ENCODE measurements around the gene GEMIN7.

The GEMIN7 gene

DNA sequence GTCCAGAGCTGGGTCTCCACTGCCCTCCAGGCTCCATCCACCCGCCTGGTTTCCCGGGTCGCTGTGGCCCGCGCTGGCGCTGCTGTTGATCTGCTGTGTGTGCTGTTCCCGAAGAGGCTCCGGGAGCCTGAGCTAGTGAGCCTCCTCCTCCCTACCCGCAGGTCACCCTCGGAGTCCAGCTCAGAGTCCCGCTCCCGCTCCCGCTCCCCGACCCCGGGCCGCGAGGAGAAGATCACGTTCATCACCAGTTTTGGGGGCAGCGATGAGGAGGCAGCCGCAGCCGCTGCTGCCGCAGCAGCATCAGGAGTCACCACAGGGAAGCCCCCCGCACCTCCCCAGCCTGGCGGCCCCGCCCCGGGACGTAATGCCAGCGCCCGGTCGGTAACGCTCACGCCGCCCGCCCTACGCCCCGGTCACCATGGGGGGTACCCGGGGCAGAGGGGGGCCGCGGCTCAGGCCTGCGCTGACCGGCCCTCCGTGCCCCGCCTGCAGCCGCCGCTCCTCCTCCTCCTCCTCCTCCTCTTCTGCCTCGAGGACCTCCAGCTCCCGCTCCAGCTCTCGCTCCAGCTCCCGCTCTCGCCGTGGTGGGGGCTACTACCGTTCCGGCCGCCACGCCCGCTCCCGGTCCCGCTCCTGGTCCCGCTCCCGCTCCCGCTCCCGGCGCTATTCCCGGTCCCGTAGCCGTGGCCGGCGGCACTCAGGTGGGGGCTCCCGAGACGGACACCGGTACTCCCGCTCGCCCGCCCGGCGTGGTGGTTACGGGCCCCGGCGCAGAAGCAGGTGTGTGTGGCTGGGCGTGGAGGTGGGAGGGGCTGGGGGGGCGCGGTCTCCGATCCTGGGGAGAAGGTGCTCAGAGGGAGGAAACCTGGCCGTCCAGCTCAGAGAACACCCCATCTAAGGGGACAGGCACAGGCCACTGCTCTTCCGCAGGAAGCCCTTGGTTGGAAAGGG is 14.9 kb upstream of the GEMIN7 start:
- no peak for DNase-seq

DNA sequence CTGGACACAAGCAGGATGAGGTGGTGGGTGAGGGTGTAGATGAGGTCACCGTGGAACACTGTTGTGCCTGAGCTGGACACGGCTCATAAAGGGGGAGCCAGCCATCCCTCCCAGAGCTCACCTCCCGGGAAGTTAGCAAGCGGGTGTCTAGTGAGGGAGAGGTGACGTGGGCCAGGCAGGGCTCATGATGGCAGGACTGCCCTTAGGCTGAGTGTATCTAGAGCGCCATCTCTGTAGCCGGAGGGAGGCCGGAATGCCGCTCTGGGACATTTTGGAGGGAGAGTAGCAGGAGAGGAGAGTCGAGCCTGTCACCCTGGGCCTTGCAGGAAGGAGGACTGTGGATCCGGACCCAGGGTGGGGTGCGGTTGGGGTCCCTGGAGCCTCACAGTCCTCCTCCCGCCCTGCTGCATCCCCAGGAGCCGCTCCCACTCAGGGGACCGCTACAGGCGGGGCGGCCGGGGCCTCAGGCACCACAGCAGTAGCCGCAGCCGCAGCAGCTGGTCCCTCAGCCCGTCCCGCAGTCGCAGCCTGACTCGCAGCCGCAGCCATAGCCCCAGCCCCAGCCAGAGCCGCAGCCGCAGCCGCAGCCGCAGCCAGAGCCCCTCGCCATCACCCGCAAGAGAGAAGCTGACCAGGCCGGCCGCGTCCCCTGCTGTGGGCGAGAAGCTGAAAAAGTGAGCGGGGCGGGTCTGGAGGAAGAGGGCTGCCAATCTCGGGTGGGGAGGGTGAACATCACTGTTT is 12.0 kb upstream of the GEMIN7 start:
- DNase-seq, result no peak

DNA sequence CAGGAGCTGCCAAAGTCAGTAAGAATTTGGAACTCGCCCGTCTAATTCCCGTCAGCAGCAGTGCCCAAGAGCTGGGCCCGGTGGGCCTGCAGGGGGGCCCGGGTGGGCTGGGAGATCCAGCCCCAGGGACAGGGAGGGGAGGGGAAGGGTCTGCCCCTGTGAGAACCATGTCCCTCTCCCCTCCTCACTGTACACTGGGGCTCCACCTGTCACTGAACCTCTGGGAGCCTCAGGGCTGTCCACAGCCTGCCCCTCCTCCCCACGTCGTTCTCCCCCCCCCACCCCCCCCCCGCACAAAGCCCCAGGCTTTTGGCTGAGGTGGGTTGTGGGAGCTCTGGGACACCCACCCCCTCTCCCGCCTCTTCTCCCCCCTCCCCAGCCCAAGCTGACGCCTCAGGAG is 11.0 kb upstream of the GEMIN7 start:
- no peak for DNase-seq

DNA sequence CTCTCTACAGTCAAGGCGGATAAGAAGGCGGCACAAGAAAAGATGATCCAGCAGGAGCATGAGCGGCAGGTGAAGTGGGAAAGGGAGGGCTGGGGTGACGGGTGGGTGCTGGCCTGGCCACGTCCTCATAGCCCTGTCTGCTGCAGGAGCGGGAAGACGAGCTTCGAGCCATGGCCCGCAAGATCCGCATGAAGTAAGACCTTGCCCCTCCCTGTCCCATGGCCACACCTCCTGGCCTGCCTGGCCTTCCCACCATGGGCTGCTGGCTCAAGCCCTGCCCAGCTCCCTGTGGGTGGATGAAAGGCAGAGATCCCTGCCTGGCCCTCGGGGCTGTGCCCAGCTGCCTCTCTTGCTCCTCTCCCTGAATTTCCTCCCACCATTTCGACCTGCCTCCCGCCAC is 10.0 kb upstream of the GEMIN7 start:
- no peak for DNase-seq

DNA sequence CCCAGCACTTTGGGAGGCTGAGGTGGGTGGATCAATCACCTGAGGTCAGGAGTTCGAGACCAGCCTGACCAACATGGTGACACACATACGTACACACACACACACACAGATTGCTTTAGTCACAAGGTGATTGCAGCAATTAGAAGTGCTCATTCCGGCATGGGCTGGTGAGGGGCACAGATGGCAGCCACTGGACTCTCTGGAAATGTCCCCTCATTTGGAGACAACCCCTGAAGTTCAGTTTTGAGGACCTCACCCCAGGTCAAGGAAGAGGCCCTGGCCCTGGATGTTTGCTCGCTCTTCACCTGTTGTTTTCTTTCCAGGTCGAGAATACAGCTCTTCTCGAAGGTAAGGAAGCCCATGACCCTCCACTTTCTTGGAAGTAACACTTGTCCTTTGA is 8.8 kb upstream of the GEMIN7 start:
- no peak for DNase-seq

DNA sequence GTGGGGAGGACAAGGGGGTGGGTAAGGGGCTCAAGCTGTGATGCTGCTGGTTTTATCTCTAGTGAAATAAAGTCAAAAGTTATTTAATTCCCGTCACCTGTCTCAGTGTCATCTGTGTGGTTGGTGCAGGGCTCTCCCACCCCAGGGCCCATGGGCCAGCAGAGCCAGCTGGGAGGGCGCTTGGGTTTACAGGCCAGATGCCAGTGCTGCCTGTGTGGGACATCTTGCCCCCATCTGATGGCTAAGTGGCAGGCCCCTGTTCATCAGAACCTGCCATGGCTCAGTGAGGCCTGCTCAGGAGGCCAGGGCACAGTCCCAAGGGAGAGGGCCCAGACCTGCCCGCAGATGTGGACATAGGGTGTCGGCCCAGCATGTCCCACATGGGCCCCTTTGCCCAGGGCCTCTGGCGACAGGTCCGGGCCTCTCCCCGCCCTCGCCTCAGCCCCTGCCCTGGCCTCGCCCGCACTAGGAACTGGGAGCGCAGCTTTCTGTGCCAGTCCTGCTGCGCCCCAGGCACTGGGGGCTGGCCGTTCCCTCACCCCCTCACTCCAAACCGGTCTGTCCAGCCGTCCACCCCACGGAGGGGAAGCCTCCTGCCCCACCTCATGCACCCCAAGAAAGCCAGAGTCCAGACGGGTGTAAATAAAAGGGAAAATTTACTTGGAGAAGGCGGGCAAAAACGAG is 8.1 kb upstream of the GEMIN7 start:
- no peak for DNase-seq

DNA sequence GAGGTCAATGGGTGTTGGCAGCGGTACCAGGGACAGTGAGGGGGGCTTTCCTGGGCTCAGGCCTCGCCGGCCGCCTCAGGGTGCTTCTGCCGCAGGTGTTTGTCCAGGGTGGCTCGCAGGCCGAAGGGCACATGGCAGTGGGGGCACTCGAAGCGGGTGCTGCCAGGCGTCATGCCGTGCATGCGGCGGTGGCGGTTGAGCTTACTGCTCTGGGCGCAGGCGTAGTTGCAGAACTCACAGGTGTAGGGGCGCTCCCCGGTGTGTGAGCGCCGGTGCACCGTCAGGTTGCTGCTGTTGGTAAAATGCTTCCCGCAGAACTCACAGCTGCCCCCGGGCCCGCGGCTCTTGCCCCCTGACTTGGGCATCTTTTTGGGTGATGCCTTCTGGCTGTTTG is 7.5 kb upstream of the GEMIN7 start:
- DNase-seq, result no peak

DNA sequence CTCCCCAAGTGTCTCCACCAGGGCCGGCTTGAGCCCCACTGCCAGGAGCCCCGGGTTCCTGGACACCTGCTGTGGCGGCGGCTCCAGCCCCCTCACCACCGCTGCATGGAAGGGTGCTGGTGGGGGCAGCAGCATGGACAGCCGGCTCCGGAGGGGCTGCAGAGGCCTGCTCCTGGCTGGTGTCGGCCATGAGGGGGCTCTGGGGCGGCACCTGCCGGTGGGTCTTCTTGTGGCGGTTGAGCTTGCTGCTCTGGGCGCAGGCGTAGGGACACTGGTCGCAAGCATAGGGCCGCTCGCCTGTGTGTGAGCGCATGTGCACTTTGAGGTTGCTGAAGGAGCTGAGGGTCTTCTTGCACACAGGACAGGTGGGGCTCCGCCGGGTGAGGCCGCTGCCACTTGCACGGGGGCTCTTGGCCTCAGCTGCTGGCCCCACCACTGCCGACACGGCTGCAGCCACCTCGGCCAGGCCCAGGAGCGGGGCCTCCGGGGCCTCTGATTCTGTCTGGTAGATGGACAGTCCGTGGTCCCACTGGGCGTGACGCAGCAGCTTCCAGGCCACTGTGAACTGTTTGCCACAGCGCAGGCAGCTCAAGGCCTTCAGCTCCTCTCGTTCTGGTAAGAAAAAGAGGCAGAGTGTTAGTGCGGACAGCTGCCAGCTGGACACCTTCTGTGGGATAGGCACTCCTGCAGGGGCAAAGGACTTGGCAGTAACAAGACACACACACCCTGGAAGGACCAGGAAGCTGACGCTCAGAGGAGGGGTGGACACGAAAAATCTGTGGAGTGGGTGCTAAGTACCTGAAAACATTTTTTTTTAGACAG is 6.9 kb upstream of the GEMIN7 start:
- no peak for DNase-seq

DNA sequence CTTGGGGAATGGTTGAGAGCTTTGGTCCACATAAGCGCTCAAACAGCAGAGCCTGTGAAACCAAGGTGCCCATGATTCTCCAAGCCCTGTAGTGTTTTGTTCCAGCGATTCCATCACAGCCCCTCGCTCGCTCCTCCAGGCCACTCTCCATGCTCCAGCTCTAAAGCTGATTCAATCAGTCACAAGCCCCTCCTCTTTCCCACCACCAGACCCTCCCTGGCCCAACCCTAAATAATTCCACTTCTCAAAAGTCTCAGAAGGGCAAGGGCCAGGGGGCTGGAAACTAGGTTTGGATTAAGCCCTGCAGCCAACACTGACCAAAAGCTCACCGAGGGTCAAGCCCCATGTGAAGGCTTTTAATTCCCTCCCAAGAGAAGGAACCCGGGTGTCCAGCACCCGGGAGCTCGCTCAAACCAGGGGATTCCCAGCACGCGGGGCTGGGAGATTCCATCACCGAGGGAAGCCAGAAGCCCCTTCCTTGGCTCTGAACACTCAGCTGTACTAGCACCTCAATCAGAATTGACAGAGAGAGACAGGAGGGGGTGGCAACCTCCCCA is 4.2 kb upstream of the GEMIN7 start:
- DNase-seq, result no peak

DNA sequence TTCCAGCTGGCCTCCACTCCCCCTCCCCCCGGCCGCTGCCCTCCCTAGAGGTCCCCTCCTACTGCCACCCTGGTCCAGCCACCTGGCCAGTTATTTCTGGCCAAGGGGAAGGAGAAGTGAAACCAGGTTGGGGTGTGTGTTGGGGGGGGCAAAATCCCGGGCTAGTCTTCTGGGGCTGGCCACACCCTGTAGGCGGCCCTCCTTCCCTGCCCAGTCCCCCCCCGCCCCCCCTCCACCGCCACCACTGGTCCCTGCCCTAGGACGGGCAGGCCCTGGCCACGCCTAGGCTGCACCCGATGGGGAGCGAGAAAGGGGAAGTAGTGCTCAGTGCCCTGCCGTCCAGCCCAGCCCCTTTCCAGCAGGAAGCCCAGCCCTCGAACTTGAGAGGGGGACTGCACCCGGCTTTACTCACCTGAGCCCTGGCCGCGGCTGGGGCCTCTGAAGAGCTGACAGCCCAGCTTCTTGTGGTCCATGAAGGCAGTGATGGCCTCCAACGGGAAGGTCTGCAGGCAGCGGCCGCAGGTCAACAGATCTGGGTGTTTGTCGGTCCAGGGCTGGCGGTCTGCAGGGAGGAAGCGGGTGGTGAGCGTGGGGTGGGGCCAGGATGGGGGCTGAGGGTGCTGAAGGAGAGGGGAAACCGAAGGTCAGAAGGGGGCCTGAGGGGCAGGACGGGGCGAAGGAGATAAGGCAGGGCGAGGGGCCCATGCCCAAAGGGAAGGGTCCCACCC is 3.6 kb upstream of the GEMIN7 start:
- DNase-seq, result peak; percentile 26

DNA sequence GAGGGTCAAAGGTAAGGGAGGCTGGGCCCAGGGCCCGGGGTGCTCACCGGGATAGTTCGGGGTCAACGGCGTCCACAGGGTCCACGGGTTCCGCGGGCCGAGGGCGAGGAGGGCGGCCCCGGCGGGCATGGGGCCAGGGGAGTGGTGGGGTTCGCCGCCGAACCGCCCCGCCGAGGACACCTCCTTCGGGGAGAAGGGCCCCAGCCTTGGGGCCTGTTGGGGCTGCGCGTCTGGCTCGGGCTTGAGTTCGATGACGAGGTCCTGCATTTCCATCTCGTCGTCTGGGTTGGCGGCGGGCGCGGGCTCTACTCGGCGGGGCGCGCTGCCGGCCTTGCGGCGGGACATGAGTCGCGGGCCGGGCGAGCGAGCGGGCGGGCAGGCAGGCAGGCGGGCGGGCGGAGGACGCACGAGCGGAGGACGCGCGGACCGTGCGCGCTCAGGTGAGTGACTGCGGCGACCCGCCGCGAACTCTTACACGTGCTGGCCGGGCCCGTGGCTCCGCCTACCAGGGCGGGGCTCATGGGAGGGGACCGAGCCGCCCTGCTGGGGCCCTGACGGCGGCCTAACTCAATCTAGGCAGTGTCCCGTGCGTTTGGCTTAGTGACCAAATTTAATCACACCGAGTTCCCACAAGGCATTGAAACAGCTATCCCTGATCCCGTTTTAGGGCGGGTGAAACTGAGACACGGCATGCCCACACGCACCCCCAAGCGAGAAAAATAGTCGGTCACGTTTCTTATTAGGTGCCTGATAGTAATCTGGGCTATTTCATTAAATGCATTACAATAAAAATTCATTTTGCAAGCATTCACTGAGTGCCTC is 2.8 kb upstream of the GEMIN7 start, which contains the start of gene ZNF296:
TSS of gene ZNF296 (minus strand) at position 450 of the 822 bp plus-strand sequence. CDS start at position 345, 105 bp downstream.
- DNase-seq, result peak; percentile 80

DNA sequence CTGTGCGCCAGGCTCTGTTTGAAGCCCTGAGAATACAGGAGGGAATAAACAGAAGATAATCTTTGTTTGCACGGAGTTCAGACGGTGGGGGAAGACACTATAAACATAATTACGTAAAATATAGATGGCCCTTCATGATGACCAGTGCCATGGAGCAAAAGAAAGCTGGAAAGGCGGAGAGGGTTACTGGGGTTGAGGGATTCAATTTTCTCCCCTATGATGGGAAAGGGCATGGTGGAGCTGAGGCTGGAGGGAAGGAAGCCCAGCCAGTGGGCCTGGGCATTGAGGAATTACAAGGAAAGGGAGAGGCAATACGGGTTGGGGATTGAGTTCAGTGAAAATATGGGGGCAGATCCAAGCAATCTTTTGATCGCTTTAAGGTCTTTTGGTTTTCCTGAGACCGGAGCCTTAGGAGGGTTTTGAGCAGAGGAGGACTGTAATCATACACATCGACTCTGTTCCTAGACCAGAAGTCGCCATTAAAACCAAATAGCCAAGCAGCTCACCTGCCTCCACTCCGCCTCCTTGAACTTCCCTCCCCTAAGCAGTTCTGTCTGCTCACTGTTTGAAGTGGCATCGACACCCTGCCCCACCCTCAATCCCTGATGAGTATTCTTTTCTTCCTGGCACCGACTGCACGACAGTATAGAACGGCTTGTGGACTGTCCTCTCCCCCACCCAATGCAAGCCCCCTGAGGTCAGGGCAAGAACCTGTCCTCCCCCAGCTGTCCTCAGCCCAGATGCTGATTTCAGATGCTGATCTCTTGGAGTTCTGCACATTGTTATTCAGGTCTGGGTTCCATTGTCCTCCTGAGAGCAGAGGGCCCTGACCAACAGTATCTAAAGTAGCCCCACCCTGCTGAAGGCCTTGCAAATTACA is 2.0 kb upstream of the GEMIN7 start:
- DNase-seq, result no peak

DNA sequence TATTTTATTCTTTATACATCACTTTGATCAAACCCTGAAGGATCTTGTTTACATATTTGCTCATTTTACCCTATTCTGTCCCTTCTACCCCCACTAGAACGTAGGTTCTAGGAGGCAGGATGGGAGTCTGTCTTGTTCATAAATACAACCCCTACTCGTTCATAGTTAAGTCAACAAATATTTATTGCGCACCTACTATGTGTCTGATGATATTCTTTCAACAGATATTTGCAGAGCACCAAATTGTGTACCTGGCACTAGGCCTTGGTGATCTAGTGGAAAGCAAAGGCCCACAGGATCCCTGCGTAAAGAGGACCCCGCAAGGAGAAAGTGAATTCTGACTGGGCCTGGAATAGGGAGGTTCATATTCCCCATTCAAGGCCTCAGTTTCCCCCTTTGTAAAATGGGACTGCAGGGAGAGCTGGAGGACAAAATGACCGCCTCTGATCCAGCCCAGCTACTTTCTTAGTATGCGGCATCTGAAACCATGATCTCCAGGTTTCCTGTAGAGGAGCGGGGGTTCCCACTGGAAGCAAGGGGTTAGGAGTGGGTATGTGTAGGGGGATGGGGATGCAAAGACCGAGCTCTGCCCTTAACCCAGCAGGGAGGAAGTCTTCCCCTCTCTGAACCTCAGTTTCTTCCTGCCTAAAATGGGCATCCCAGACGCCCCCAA is 534 bp upstream of the GEMIN7 start:
- no peak for DNase-seq

DNA sequence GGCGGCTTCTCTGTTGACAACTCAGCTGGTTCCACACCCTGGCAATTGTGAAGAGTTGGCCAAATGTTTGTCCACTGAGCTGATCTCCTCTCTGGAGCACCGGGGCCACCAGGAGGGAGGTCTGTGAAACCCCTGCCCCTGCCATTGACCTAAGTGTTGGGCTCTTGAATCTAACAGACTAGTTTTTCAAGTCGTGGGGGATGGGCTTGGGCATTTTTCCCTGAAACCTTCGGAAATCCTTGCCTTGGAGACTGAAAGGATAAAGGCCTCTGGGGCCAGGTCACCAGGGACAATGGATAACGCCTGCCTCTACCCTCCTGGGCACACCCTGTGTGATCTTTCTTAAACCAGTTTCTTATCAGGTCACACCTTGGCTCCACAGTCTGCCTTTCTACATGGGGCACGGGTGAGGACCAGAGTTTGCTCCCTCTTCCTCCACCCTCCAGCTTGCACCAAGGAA is 881 bp downstream of the GEMIN7 start:
- no peak for DNase-seq

DNA sequence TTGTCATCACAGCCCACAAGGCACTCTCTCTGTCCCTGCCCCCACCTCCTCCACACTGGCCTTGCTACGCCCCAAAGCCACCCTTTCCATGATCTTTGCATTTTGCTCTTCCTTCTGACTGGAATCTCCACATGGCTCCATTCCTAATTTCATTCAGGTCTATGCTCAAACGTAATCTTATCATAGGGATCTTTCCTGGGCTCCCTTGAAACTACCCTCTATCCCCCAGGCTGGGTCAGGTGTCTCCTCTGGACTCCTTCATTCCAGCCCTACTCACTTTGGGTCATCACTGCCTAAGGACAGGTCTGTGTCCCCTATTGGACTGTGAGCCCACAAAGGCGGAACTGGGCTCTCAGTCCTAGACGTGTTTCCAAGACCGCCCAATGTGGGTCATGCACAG is 3.1 kb downstream of the GEMIN7 start:
- no peak for DNase-seq

DNA sequence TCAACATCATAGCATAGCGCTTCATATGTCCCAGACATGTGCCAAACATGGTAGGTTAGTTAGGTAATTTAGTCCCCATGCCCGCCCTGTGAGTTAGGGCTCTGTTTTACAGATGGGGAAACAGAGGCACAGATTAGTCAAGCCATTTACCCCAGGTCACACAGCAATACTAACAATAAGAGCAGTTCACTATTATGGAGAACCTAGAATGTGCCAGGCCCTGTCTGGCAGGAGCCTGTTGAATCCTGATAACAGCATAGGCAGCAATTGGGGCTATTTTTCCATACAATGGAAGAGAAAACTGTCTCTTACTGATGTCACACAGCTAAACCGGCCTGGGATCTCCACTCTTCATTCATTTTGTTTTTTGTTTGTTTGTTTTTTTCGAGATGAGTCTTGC is 7.4 kb downstream of the GEMIN7 start:
- no peak for DNase-seq

DNA sequence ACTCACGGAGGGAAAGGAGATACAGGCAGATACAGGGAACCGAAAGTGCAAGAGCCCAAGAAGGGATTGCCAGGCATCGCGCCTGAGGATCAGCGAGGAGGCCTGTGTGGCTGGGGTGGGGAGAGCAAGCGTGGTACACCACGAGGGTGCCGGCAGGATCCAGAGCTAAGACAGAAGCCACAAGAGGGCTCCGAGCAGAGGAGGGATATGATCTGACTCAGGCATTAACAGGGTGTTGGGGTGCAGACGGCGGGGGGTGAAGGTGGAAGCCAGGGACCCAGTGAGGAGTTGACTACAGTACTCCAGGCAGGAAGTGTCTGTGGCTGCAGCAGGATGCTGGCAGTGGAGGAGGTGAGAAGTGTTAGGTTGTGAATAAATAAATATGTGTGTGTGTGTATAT is 8.5 kb downstream of the GEMIN7 start:
- peak; percentile 55 for DNase-seq

DNA sequence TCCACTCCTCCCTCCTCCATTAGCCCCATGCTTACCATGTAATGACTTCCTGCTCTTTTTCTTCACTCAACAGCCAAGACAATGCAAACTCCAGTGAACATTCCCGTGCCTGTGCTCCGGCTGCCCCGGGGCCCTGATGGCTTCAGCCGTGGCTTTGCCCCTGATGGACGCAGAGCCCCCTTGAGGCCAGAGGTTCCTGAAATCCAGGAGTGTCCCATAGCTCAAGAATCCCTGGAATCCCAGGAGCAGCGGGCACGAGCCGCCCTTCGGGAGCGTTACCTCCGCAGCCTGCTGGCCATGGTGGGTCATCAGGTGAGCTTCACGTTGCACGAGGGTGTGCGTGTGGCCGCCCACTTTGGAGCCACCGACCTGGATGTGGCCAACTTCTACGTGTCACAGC is 11.0 kb downstream of the GEMIN7 start:
- no peak for DNase-seq

DNA sequence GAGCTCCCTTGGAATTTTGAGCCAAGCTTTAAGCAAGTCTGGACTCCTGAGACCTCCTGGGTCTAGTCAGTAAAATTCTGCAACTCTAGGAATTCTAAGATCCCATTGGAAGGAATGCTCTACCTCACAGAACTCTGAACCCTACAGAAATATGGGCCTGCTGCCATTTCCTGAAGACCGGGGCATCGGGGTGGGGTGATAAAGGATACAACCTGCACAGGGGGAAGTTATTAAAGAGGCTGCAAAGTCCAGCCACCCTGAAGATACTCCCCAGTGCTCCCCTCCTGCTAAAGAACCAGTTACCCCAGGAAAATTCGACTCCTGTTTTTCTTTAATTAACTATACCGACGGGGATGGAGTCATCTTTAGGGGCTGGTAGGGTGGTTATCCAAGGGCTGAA is 11.5 kb downstream of the GEMIN7 start:
- DNase-seq, result no peak
